Measurements from ENCODE around the gene CD38. TPM values are rescaled to one million over a fixed set of nuclear protein-coding genes. Genes with fewer than 3 reads are reported as not detected.
"Not testable (repeated sequence)": the region's sequence is repeated elsewhere in the genome, so short reads cannot be mapped to it uniquely, and the experiment has no call there.

Gene CD38
- total and polyA plus RNA-seq, 2 donors (not counting 1 experiment from before 2014, with no cell fraction given) = 0.02 TPM; not detected in 1

DNA sequence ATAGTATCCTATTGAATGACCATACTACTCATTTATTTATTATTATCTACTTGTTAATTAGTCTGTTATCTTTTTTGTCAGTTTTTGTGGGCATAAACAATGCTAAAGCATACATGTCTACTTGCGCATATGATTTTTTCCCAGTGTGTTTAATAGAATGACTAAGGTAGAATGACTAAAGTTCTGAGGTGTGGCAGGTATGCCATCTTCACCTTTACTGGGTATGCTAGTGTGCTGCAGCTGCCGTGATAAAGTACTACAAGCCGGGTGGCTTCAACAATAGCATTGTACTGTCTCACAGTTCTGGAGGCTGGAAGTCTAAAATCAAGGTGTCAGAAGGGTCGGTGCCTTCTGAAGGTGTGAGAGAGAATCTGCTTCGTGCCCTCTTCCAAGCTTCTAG, 19.2 kb downstream of the CD38 start:
- H3K9ac ChIP-seq (ENCODE audit: insufficient read depth, low read length) = no peak overlapping the region
- DNase-seq (ENCODE audit: low read depth in 2 of 2) = no peak
- no peak overlapping the region for H3K27ac ChIP-seq (ENCODE audit: insufficient read depth, low read length)
- H3K4me1 ChIP-seq (ENCODE audit: control insufficient read depth, extremely low read depth, insufficient read depth, low read length) = no peaks in the 10 kb centered on the region
- no peaks in the 10 kb centered on the region for H4K20me1 ChIP-seq (ENCODE audit: control insufficient read depth, extremely low read depth, insufficient read depth, low read length)
- H3K79me2 ChIP-seq (ENCODE audit: control insufficient read depth, insufficient read depth, low read length) = no peaks in the 10 kb centered on the region
- no peak overlapping the region for H3K4me2 ChIP-seq (ENCODE audit: extremely low read depth, insufficient read depth, low read length)
- H3K9me3 ChIP-seq (ENCODE audit: control insufficient read depth, insufficient read depth, low read depth, low read length) = no peaks in the 10 kb centered on the region
- no peaks in the 10 kb centered on the region for H3K36me3 ChIP-seq (ENCODE audit: control insufficient read depth, insufficient read depth, low read length)
- TF ChIP-seq EZH2 (IDR thresholded peaks at IDR 0.05; ENCODE audit: low read length, missing control alignments) = no peak
- H3K4me3 ChIP-seq (replicated peaks in 1 of 4; ENCODE audit: control extremely low read depth in 1 of 4, insufficient read depth in 1 of 4, low read depth in 3 of 4, low read length in 4 of 4) = no peak overlapping the region
- H2AFZ ChIP-seq (ENCODE audit: low read length) = no peak overlapping the region
- H3K27me3 ChIP-seq (ENCODE audit: control insufficient read depth, insufficient read depth, low read length) = peaks cover 11% of the 10 kb centered on the region

DNA sequence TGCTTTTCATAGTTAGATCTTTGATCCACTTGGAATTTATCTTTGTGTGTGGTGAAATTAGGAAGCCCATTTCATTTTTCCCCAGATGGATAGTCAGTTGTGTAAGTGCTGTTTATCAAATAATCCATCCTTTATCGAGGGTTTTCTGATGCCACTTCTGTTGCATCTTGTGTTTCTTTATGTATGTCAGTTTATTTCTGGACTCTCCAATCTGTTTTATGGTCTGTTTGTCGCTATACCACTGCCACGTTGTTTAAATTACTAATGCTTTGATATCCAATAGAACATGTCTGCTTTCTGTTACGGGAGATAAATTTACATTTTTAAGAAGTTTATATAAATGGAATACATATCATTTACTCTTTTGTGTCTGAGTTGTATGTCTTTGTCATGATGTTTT, 21.0 kb downstream of the CD38 start:
- no peaks in the 10 kb centered on the region for H3K36me3 ChIP-seq (ENCODE audit: control insufficient read depth, insufficient read depth, low read length)
- no peak overlapping the region for H3K4me2 ChIP-seq (ENCODE audit: extremely low read depth, insufficient read depth, low read length)
- H4K20me1 ChIP-seq (ENCODE audit: control insufficient read depth, extremely low read depth, insufficient read depth, low read length) = no peaks in the 10 kb centered on the region
- no peak overlapping the region for H3K4me3 ChIP-seq (replicated peaks in 1 of 4; ENCODE audit: control extremely low read depth in 1 of 4, insufficient read depth in 1 of 4, low read depth in 3 of 4, low read length in 4 of 4)
- no peak for TF ChIP-seq EZH2 (IDR thresholded peaks at IDR 0.05; ENCODE audit: low read length, missing control alignments)
- TF ChIP-seq, protein P1, sequence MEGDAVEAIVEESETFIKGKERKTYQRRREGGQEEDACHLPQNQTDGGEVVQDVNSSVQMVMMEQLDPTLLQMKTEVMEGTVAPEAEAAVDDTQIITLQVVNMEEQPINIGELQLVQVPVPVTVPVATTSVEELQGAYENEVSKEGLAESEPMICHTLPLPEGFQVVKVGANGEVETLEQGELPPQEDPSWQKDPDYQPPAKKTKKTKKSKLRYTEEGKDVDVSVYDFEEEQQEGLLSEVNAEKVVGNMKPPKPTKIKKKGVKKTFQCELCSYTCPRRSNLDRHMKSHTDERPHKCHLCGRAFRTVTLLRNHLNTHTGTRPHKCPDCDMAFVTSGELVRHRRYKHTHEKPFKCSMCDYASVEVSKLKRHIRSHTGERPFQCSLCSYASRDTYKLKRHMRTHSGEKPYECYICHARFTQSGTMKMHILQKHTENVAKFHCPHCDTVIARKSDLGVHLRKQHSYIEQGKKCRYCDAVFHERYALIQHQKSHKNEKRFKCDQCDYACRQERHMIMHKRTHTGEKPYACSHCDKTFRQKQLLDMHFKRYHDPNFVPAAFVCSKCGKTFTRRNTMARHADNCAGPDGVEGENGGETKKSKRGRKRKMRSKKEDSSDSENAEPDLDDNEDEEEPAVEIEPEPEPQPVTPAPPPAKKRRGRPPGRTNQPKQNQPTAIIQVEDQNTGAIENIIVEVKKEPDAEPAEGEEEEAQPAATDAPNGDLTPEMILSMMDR (conservative IDR thresholded peaks at IDR 0.05 in 1 of 2, IDR thresholded peaks at IDR 0.05 in 1 of 2; ENCODE audit: low read depth in 1 of 2, low read length in 2 of 2) = no peak
- no peak overlapping the region for H2AFZ ChIP-seq (ENCODE audit: low read length)
- H3K27me3 ChIP-seq (ENCODE audit: control insufficient read depth, insufficient read depth, low read length) = peaks cover 11% of the 10 kb centered on the region
- no peak overlapping the region for H3K27ac ChIP-seq (ENCODE audit: insufficient read depth, low read length)
- no peaks in the 10 kb centered on the region for H3K79me2 ChIP-seq (ENCODE audit: control insufficient read depth, insufficient read depth, low read length)
- no peaks in the 10 kb centered on the region for H3K9me3 ChIP-seq (ENCODE audit: control insufficient read depth, insufficient read depth, low read depth, low read length)
- H3K4me1 ChIP-seq (ENCODE audit: control insufficient read depth, extremely low read depth, insufficient read depth, low read length) = no peaks in the 10 kb centered on the region
- DNase-seq (ENCODE audit: low read depth in 2 of 2) = no peak
- no peak overlapping the region for H3K9ac ChIP-seq (ENCODE audit: insufficient read depth, low read length)

DNA sequence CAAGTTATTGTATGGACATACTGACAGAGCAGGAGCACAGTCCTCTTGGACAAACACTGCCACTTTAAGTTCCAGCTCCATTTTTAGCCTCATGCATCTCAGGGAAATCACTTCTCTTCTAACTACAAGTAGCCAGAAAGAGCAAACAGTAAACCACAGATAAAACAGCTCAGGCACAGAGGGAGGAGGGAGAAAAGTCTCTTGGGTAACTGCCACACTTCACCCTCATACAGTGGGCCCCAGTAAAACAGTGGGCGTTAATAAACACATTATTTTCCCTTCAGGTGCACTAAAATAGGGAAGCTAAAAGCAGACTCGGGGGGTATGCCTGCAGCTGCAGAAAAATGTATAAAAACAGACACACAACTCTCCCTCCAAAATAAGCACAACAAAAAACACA, 21.6 kb downstream of the CD38 start:
- DNase-seq (ENCODE audit: low read depth in 2 of 2) = no peak
- no peak for TF ChIP-seq EZH2 (IDR thresholded peaks at IDR 0.05; ENCODE audit: low read length, missing control alignments)
- TF ChIP-seq, protein P1 (conservative IDR thresholded peaks at IDR 0.05 in 1 of 2, IDR thresholded peaks at IDR 0.05 in 1 of 2; ENCODE audit: low read depth in 1 of 2, low read length in 2 of 2) = no peak
- H4K20me1 ChIP-seq (ENCODE audit: control insufficient read depth, extremely low read depth, insufficient read depth, low read length) = no peaks in the 10 kb centered on the region
- H3K79me2 ChIP-seq (ENCODE audit: control insufficient read depth, insufficient read depth, low read length) = no peaks in the 10 kb centered on the region
- H3K4me3 ChIP-seq (replicated peaks in 1 of 4; ENCODE audit: control extremely low read depth in 1 of 4, insufficient read depth in 1 of 4, low read depth in 3 of 4, low read length in 4 of 4) = no peak overlapping the region
- H3K27me3 ChIP-seq (ENCODE audit: control insufficient read depth, insufficient read depth, low read length) = peaks cover 11% of the 10 kb centered on the region
- H3K4me2 ChIP-seq (ENCODE audit: extremely low read depth, insufficient read depth, low read length) = no peak overlapping the region
- no peaks in the 10 kb centered on the region for H3K9me3 ChIP-seq (ENCODE audit: control insufficient read depth, insufficient read depth, low read depth, low read length)
- H2AFZ ChIP-seq (ENCODE audit: low read length) = no peak overlapping the region
- no peaks in the 10 kb centered on the region for H3K4me1 ChIP-seq (ENCODE audit: control insufficient read depth, extremely low read depth, insufficient read depth, low read length)
- no peaks in the 10 kb centered on the region for H3K36me3 ChIP-seq (ENCODE audit: control insufficient read depth, insufficient read depth, low read length)
- H3K9ac ChIP-seq (ENCODE audit: insufficient read depth, low read length) = no peak overlapping the region
- H3K27ac ChIP-seq (ENCODE audit: insufficient read depth, low read length) = no peak overlapping the region

DNA sequence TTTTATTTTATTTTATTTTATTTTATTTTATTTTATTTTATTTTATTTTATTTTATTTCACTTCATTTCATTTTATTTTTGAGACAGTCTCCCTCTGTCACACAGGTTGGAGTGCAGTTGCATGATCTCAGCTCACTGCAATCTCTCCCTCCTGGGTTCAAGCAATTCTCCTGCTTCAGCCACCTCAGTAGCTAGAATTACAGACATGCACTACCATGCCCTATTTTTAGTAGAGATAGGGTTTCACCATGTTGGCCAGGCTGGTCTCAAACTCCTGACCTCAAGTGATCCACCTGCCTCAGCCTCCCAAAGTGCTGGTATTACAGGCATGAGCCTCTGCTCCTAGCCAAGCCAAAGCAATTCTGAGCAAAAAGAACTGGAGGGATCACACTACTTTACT, 24.4 kb downstream of the CD38 start:
- H4K20me1 ChIP-seq (ENCODE audit: control insufficient read depth, extremely low read depth, insufficient read depth, low read length); H3K36me3 ChIP-seq (ENCODE audit: control insufficient read depth, insufficient read depth, low read length); H3K27me3 ChIP-seq (ENCODE audit: control insufficient read depth, insufficient read depth, low read length); H3K4me1 ChIP-seq (ENCODE audit: control insufficient read depth, extremely low read depth, insufficient read depth, low read length); H3K4me3 ChIP-seq (replicated peaks in 1 of 4; ENCODE audit: control extremely low read depth in 1 of 4, insufficient read depth in 1 of 4, low read depth in 3 of 4, low read length in 4 of 4); H3K9me3 ChIP-seq (ENCODE audit: control insufficient read depth, insufficient read depth, low read depth, low read length); H3K4me2 ChIP-seq (ENCODE audit: extremely low read depth, insufficient read depth, low read length); H2AFZ ChIP-seq (ENCODE audit: low read length); H3K9ac ChIP-seq (ENCODE audit: insufficient read depth, low read length); H3K79me2 ChIP-seq (ENCODE audit: control insufficient read depth, insufficient read depth, low read length); H3K27ac ChIP-seq (ENCODE audit: insufficient read depth, low read length); DNase-seq (ENCODE audit: low read depth in 2 of 2): not testable (repeated sequence)

Data from fibroblast of lung (primary cell).